Type B pancreatic cell (in vitro differentiated cells): Measurements from ENCODE around the gene NID2. TPM values are rescaled to one million over a fixed set of nuclear protein-coding genes. Genes with fewer than 3 reads are reported as not detected.

Source experiments
- DNase-seq: peaks from one replicate; pipeline ENCODE4 v3.0.0; 2021; ENCODE audit warnings: mixed read lengths; ENCODE audit not compliant: unreplicated experiment; ENCODE audit errors: extremely low spot score
- H3K27ac Mint-ChIP-seq: 2 replicates; pipeline ENCODE4 v1.8.0; 2021; ENCODE audit warnings: mild to moderate bottlenecking, mixed read lengths
- H3K27me3 Mint-ChIP-seq: 2 replicates; pipeline ENCODE4 v1.8.0; 2021; ENCODE audit warnings: mixed read lengths
- H3K36me3 Mint-ChIP-seq: 2 replicates; pipeline ENCODE4 v1.8.0; 2021; ENCODE audit warnings: mixed read lengths
- H3K4me1 Mint-ChIP-seq: one replicate; pipeline ENCODE4 v1.8.0; 2021; ENCODE audit warnings: mixed read lengths; ENCODE audit not compliant: unreplicated experiment
- H3K4me3 Mint-ChIP-seq: 2 replicates; pipeline ENCODE4 v1.8.0; 2021; ENCODE audit warnings: mild to moderate bottlenecking, mixed read lengths
- H3K9me3 Mint-ChIP-seq: 2 replicates; pipeline ENCODE4 v1.8.0; 2021; ENCODE audit warnings: mixed read lengths
- total RNA-seq: library from RNA; stranded (reverse); gene quantifications from 2 replicates; pipeline ENCODE4 v1.2.1, GENCODE V29; 2021; ENCODE audit warnings: low replicate concordance
- TF ChIP-seq, protein P1 (sequence below): fragments of 200-600 bp; sonication (generic); conservative IDR thresholded peaks from 2 replicates; pipeline ENCODE4 v1.5.0; 2021; ENCODE audit warnings: antibody characterized with exemption, mild to moderate bottlenecking

The NID2 gene
- total RNA-seq, 1 donor from 2014 or later = 65.7 TPM

DNA sequence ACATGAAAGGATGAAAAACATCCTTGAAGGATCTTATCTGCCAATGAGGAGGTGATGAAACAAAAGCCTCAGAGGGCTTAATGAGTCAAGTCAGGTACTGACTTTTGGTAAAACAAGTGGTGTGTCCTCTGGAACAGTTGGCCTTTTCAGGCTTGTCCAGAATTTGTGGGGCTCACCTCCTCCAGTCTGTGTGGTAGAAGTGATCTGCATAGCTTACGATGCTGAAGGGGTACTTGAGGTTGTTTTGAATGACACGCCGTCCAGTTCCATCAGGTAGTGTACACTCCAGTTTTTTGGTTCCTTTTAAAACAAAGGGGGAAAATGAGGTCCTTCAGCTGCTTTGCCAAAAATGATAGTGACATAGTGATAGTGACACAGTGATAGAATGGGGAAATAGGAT is 62.5 kb downstream of the NID2 start:
- peaks cover 36% of the 10 kb centered on the region for H3K36me3 Mint-ChIP-seq
- H3K4me1 Mint-ChIP-seq = no peaks in the 10 kb centered on the region
- TF ChIP-seq, protein P1, sequence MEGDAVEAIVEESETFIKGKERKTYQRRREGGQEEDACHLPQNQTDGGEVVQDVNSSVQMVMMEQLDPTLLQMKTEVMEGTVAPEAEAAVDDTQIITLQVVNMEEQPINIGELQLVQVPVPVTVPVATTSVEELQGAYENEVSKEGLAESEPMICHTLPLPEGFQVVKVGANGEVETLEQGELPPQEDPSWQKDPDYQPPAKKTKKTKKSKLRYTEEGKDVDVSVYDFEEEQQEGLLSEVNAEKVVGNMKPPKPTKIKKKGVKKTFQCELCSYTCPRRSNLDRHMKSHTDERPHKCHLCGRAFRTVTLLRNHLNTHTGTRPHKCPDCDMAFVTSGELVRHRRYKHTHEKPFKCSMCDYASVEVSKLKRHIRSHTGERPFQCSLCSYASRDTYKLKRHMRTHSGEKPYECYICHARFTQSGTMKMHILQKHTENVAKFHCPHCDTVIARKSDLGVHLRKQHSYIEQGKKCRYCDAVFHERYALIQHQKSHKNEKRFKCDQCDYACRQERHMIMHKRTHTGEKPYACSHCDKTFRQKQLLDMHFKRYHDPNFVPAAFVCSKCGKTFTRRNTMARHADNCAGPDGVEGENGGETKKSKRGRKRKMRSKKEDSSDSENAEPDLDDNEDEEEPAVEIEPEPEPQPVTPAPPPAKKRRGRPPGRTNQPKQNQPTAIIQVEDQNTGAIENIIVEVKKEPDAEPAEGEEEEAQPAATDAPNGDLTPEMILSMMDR = no peak
- no peaks in the 10 kb centered on the region for H3K27me3 Mint-ChIP-seq
- H3K9me3 Mint-ChIP-seq = no peaks in the 10 kb centered on the region
- DNase-seq = no peak
- no peak overlapping the region for H3K27ac Mint-ChIP-seq
- H3K4me3 Mint-ChIP-seq = no peak overlapping the region

DNA sequence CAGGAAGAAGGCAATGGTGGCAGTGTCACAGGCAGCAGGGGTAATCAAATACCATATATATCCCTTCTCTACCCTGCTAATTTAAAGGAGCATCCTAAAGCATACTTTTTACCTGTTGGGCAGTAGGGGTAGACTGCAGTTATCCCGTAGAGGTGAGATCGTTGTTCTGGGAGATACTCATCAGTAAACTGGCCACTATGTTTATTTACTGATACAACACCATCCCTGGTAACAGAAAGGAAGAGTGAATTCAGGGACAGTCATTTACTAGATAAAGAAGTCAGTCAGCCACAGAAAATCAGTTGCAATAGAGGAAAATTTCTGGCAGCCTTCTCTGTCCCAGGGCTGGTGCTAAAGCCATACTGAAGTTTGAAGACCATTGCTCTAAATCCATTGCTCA is 63.2 kb downstream of the NID2 start:
- TF ChIP-seq, protein P1 = no peak
- no peak for DNase-seq
- no peaks in the 10 kb centered on the region for H3K9me3 Mint-ChIP-seq
- H3K4me3 Mint-ChIP-seq = no peak overlapping the region
- H3K27ac Mint-ChIP-seq = no peak overlapping the region
- H3K27me3 Mint-ChIP-seq = no peaks in the 10 kb centered on the region
- no peaks in the 10 kb centered on the region for H3K4me1 Mint-ChIP-seq
- H3K36me3 Mint-ChIP-seq = peaks cover 29% of the 10 kb centered on the region

DNA sequence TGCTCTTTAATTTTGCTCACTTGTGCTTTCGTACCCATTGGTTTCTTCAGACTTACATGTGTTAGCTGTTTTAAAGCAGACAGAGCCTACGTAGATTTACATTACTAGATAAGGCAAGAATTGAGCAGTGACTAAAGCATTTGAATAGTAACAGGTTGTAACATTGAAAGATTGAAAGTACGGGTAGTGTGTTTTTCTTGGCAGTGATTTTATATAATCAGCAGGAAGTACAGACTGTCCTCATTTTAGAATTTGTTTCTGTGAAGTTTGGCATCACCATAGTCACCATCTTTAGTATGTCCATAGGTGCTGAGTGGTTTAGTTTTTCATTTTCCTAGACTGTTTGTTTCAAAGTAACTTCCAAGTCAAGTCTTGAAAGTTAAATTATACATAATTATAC is 65.5 kb downstream of the NID2 start:
- H3K36me3 Mint-ChIP-seq = peaks cover 22% of the 10 kb centered on the region
- no peak overlapping the region for H3K4me3 Mint-ChIP-seq
- TF ChIP-seq, protein P1 = no peak
- no peaks in the 10 kb centered on the region for H3K27me3 Mint-ChIP-seq
- H3K4me1 Mint-ChIP-seq = no peaks in the 10 kb centered on the region
- H3K9me3 Mint-ChIP-seq = no peaks in the 10 kb centered on the region
- no peak overlapping the region for H3K27ac Mint-ChIP-seq
- no peak for DNase-seq

DNA sequence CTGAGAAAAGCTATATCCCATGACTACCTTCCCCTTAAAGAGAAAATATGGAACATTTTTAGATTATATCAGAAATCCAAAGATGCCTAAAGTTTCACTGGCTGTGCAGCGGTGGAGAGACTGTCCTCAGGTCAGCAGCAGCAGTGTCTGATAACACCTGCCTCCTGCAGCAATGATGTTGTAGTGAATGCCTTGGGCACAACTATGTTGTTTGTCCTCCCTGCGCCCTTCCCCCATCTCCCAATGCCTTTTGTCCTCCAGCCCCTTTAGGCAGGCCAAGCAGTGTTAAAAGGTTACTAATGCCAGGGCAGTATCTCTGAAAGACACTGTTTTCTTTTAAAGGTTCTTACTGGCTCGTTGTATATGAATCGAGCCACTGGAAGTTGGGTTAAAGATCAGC is 66.3 kb downstream of the NID2 start:
- H3K4me3 Mint-ChIP-seq = no peak overlapping the region
- no peaks in the 10 kb centered on the region for H3K9me3 Mint-ChIP-seq
- H3K27ac Mint-ChIP-seq = no peak overlapping the region
- H3K4me1 Mint-ChIP-seq = no peaks in the 10 kb centered on the region
- no peak for DNase-seq
- no peaks in the 10 kb centered on the region for H3K27me3 Mint-ChIP-seq
- TF ChIP-seq, protein P1 = no peak
- peaks cover 21% of the 10 kb centered on the region for H3K36me3 Mint-ChIP-seq

- DNase-seq = no peak
- Mint-ChIP-seq H3K4me3 (no peak overlapping the region), H3K27ac (no peak overlapping the region), H3K27me3 (no peaks in the 10 kb centered on the region), H3K4me1 (peaks cover 5% of the 10 kb centered on the region), H3K36me3 (peaks cover 18% of the 10 kb centered on the region), H3K9me3 (no peaks in the 10 kb centered on the region)
- TF ChIP-seq, protein P1 = no peak
Measured at GRCh38 chr14:52000696-52001095, 68.2 kb downstream of the NID2 start.

- no peaks in the 10 kb centered on the region for H3K27me3 Mint-ChIP-seq
- no peak overlapping the region for H3K4me3 Mint-ChIP-seq
- H3K9me3 Mint-ChIP-seq = no peaks in the 10 kb centered on the region
- no peak overlapping the region for H3K27ac Mint-ChIP-seq
- peaks cover 5% of the 10 kb centered on the region for H3K4me1 Mint-ChIP-seq
- H3K36me3 Mint-ChIP-seq = peaks cover 12% of the 10 kb centered on the region
- TF ChIP-seq, protein P1 = no peak
- no peak for DNase-seq
Measured at GRCh38 chr14:52000019-52000582, 68.8 kb downstream of the NID2 start.
